ENCODE data around the gene OLFML2B. TPM values are rescaled to one million over a fixed set of nuclear protein-coding genes. Genes with fewer than 3 reads are reported as not detected.

Gene OLFML2B
- total RNA-seq, 1 experiment from 2014 or later, result 1.4 TPM

- Mint-ChIP-seq H3K36me3 (ENCODE audit: insufficient read depth in 1 of 3, low read depth in 3 of 3) (peaks cover 2 to 16% (median 7%) of the 10 kb centered on the region in 3 experiments; a peak in 5 of 7 replicates), H3K4me3 (no peak overlapping the region), H3K27ac (peak overlapping the region in 1 of 3 experiments; percentile 85; a peak in 1 of 7 replicates), H3K9me3 (peaks cover 11 to 14% of the 10 kb centered on the region in 2 experiments), H3K4me1 (no peaks in the 10 kb centered on the region), H3K27me3 (ENCODE audit: low read depth) (peaks cover 7% of the 10 kb centered on the region)
- WGBS (ENCODE audit: extremely low coverage, insufficient read length, low lambda C conversion rate), result no CpG with 5 or more reads among the region's 5 CpGs
- no peaks in the 10 kb centered on the region for H3K79me2 ChIP-seq (ENCODE audit: insufficient read depth, low read length)
- H3K27ac ChIP-seq (ENCODE audit: insufficient read length, low read depth, low read length), result no peak overlapping the region
- no peak overlapping the region for H2AK5ac ChIP-seq (ENCODE audit: insufficient read length, low read length)
- H4K8ac ChIP-seq (replicated peaks; ENCODE audit: insufficient read length, low read depth, low read length), result no peak overlapping the region
- H3K4me2 ChIP-seq (ENCODE audit: insufficient read depth, insufficient read length, low read length), result no peak overlapping the region
- no peak overlapping the region for H3K9ac ChIP-seq (ENCODE audit: extremely low read depth, insufficient read length, low read length)
- no peak for DNase-seq
- H3K23ac ChIP-seq (ENCODE audit: insufficient read length, low read depth, low read length), result no peak overlapping the region
- H2BK120ac ChIP-seq (ENCODE audit: low read depth, low read length, poor library complexity, severe bottlenecking), result no peak overlapping the region
- no peak overlapping the region for H2BK15ac ChIP-seq (ENCODE audit: low read depth, low read length)
- no peaks in the 10 kb centered on the region for H4K20me1 ChIP-seq (ENCODE audit: control insufficient read depth, insufficient read depth, insufficient read length)
- H3K18ac ChIP-seq (ENCODE audit: insufficient read length, low read depth, low read length), result no peak overlapping the region
- no peak overlapping the region for H3T11ph ChIP-seq (ENCODE audit: low read length)
- TF ChIP-seq CTCF (conservative IDR thresholded peaks at IDR 0.05), result no peak
- H4K91ac ChIP-seq (ENCODE audit: insufficient read length, low read depth, low read length), result no peak overlapping the region
- no peak overlapping the region for H4K5ac ChIP-seq (ENCODE audit: insufficient read length, low read depth, low read length)
- H3K27me3 ChIP-seq (ENCODE audit: insufficient read depth, low read length), result no peaks in the 10 kb centered on the region
- no peak overlapping the region for H2AFZ ChIP-seq (ENCODE audit: low read length)
- no peaks in the 10 kb centered on the region for H3K23me2 ChIP-seq (ENCODE audit: insufficient read length, low read depth, low read length, poor library complexity, severe bottlenecking)
- no peak overlapping the region for H3K56ac ChIP-seq (ENCODE audit: insufficient read length, low read depth, low read length)
- no peak overlapping the region for H3K14ac ChIP-seq (ENCODE audit: insufficient read depth, low read length)
- no peak overlapping the region for H2BK20ac ChIP-seq (ENCODE audit: low read depth, low read length, poor library complexity, severe bottlenecking)
- no peak overlapping the region for H3K4ac ChIP-seq (ENCODE audit: low read depth, low read length)
- no peak overlapping the region for H2BK12ac ChIP-seq (ENCODE audit: insufficient read length, low read depth, low read length)
- H3K79me1 ChIP-seq (ENCODE audit: insufficient read depth, low read depth, low read length, poor library complexity, severe bottlenecking), result no peaks in the 10 kb centered on the region
- peaks cover 10% of the 10 kb centered on the region for H3K9me3 ChIP-seq (ENCODE audit: control insufficient read depth, low read depth, low read length)
- no peaks in the 10 kb centered on the region for H3K4me1 ChIP-seq (ENCODE audit: insufficient read depth, low read length)
- H2BK5ac ChIP-seq (ENCODE audit: insufficient read length, low read length), result no peak overlapping the region
Observed at GRCh38 chr1:161988413-161988812, 35.3 kb downstream of the OLFML2B start.

Measured in H9 (cell line).